Diencephalon (tissue), 1 donor: ENCODE measurements around the gene SLC40A1. TPM values are rescaled to one million over a fixed set of nuclear protein-coding genes. Genes with fewer than 3 reads are reported as not detected.

Source experiments
- total RNA-seq: library from RNA; depleted of rRNA; stranded (reverse); fragments of >200 nt; gene quantifications from one replicate; pipeline ENCODE4 v1.2.3, GENCODE V29; 2014

SLC40A1 gene, protein sequence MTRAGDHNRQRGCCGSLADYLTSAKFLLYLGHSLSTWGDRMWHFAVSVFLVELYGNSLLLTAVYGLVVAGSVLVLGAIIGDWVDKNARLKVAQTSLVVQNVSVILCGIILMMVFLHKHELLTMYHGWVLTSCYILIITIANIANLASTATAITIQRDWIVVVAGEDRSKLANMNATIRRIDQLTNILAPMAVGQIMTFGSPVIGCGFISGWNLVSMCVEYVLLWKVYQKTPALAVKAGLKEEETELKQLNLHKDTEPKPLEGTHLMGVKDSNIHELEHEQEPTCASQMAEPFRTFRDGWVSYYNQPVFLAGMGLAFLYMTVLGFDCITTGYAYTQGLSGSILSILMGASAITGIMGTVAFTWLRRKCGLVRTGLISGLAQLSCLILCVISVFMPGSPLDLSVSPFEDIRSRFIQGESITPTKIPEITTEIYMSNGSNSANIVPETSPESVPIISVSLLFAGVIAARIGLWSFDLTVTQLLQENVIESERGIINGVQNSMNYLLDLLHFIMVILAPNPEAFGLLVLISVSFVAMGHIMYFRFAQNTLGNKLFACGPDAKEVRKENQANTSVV
- 51.0 TPM for total RNA-seq

DNA sequence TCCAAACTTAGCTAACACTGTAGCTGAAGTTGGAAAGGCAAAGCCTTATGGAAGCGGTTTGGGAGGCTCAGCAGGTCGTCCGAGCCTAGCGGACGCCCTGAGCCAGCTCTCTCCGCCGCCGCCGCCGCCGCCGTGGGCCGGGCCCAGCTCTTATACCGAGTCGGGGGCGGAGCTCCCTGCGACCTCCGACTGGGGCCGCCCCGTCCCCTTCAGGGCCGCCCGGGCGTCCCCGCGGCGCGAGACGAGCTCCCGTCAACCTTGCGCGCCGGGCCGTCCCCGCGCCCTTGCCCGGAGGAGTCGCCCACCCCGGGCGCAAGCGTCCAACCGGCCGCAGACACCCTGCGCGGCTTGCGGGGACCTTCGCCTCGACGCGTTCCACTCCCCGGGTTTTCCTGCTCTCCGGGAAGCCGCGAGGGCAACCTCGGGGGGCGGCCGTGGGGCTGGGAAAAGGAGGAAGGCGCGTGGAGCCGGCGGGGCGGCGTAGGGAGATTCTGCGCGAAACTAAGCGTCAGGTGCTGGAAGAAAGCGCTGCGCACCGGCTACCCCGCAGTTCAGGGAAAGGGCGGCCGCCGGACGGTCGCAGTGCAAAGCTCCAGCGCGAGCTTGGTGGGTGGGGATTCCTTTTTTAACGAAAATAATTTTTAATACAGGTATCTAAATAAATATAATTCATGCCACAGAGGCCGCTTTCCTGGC, at the start of gene SLC40A1:
TSS of gene SLC40A1 (minus strand) at position 129 of the 696 bp plus-strand sequence. CDS start 326 bp downstream, outside the sequence.

Other genes starting within 250 kb of the SLC40A1 start
- 65.5 TPM for gene WDR75, start 139.3 kb downstream of the SLC40A1 start, total RNA-seq
- gene ASNSD1, start 80.7 kb upstream of the SLC40A1 start, total RNA-seq: 89.0 TPM
- gene ANKAR, start 93.9 kb upstream of the SLC40A1 start, total RNA-seq: 42.7 TPM
- 20.5 TPM for gene OSGEPL1, start 182.0 kb upstream of the SLC40A1 start, total RNA-seq
- 48.7 TPM for gene ORMDL1, start 203.6 kb upstream of the SLC40A1 start, total RNA-seq
- 64.6 TPM for gene PMS1, start 203.7 kb upstream of the SLC40A1 start, total RNA-seq